H1 (cell line): ENCODE results near the gene SESN1. TPM values are rescaled to one million over a fixed set of nuclear protein-coding genes. Genes with fewer than 3 reads are reported as not detected.

Experiments
- CTCF ChIA-PET: fragments of 300-600 bp; sonication (Branson Sonifier 250); formaldehyde crosslinking; loops from one replicate; lab custom pipeline; 2021; ENCODE audit not compliant: partially characterized antibody; lab: Charles Lee
- POLR2A ChIA-PET: fragments of 300-600 bp; sonication (Branson Sonifier 250); formaldehyde crosslinking; loops from one replicate; lab custom pipeline; 2021; ENCODE audit warnings: inconsistent platforms; ENCODE audit not compliant: partially characterized antibody; lab: Charles Lee
- DNase-seq, 2 experiments: peaks; one replicate each; pipeline versions ENCODE4 v3.0.0 to v3.0.0-alpha.2; 2010 to 2022; ENCODE audit warnings: low spot score in 2 of 2, low read depth in 1 of 2, mixed read lengths in 1 of 2
- FAIRE-seq: peaks from 2 replicates; lab custom pipeline; 2011; peaks lifted over from hg19 to GRCh38; lab: Jason Lieb, UNC
- H2AFZ ChIP-seq: 2 replicates; pipeline ENCODE4 v1.8.1; 2012; ENCODE audit warnings: low read length, inconsistent platforms
- H2AK5ac ChIP-seq: 2 replicates; pipeline ENCODE4 v1.6.1; 2013; ENCODE audit warnings: low read depth, low read length
- H2BK120ac ChIP-seq: replicated peaks from 2 replicates; pipeline ENCODE3; 2013; ENCODE audit warnings: low read depth, low read length, inconsistent platforms
- H2BK12ac ChIP-seq: 2 replicates; pipeline ENCODE4 v1.6.1; 2013; ENCODE audit warnings: low read depth, low read length
- H2BK15ac ChIP-seq: 2 replicates; pipeline ENCODE4 v1.6.1; 2013; ENCODE audit warnings: low read length
- H2BK20ac ChIP-seq: 2 replicates; pipeline ENCODE4 v1.6.1; 2013; ENCODE audit warnings: low read length
- H2BK5ac ChIP-seq: 2 replicates; pipeline ENCODE4 v1.6.1; 2013; ENCODE audit warnings: low read depth, low read length
- H3K14ac ChIP-seq: 2 replicates; pipeline ENCODE4 v1.6.1; 2013; ENCODE audit warnings: inconsistent platforms; ENCODE audit not compliant: insufficient read length
- H3K18ac ChIP-seq: 2 replicates; pipeline ENCODE4 v1.6.1; 2013; ENCODE audit warnings: low read length; ENCODE audit errors: extremely low read depth
- H3K23ac ChIP-seq: 2 replicates; pipeline ENCODE4 v1.6.1; 2013; ENCODE audit warnings: inconsistent platforms; ENCODE audit not compliant: insufficient read length
- H3K23me2 ChIP-seq: 2 replicates; pipeline ENCODE4 v1.6.1; 2013; ENCODE audit warnings: low read depth, low read length
- H3K27ac ChIP-seq: 2 replicates; pipeline ENCODE4 v1.6.1; 2011; ENCODE audit warnings: low read depth, low read length, inconsistent platforms
- H3K27me3 ChIP-seq, 4 experiments: replicated peaks in 1 of 4; 1 replicate in 1 of 4; 2 replicates in 3 of 4; pipeline versions ENCODE4 v1.6.1 to v1.8.1; 2011 to 2013; ENCODE audit warnings: low read length in 3 of 4, mild to moderate bottlenecking in 3 of 4, inconsistent platforms in 2 of 4, mixed read lengths in 2 of 4, moderate library complexity in 1 of 4; ENCODE audit not compliant: control insufficient read depth in 3 of 4, insufficient read depth in 3 of 4; ENCODE audit errors: extremely low read depth in 1 of 4
- H3K36me3 ChIP-seq, 4 experiments: 2 replicates each; pipeline versions ENCODE4 v1.6.1 to v1.8.1; 2011 to 2013; ENCODE audit warnings: mild to moderate bottlenecking in 4 of 4, low read length in 3 of 4, moderate library complexity in 2 of 4, control low read depth in 1 of 4, inconsistent platforms in 1 of 4; ENCODE audit not compliant: insufficient read depth in 4 of 4, control insufficient read depth in 2 of 4
- H3K4ac ChIP-seq: replicated peaks from 2 replicates; pipeline ENCODE3; 2013; ENCODE audit warnings: low read length, low read depth, mixed read lengths, inconsistent platforms; ENCODE audit not compliant: insufficient read length
- H3K4me1 ChIP-seq, 4 experiments: replicated peaks in 1 of 4; 1 replicate in 1 of 4; 2 replicates in 3 of 4; pipeline versions ENCODE4 v1.6.1 to v1.8.1; 2011 to 2013; ENCODE audit warnings: low read length in 3 of 4, inconsistent platforms in 2 of 4, mixed read lengths in 1 of 4; ENCODE audit not compliant: insufficient read depth in 4 of 4, control insufficient read depth in 3 of 4
- H3K4me2 ChIP-seq, 2 experiments: 2 replicates each; pipeline versions ENCODE4 v1.6.1 to v1.8.1; 2011 to 2013; ENCODE audit warnings: low read depth in 2 of 2, low read length in 2 of 2, control low read depth in 1 of 2, inconsistent platforms in 1 of 2, mild to moderate bottlenecking in 1 of 2; ENCODE audit not compliant: insufficient read depth in 1 of 2
- H3K4me3 ChIP-seq, 4 experiments: fragments of 200-600, 300-600 bp in 1 of 4; sonication (generic), shearing (Covaris generic), sonication (Bioruptor Twin) in 1 of 4; 2 replicates each; pipeline versions ENCODE4 v1.5.1 to v1.8.1; 2011 to 2016; ENCODE audit warnings: low read length in 4 of 4, low read depth in 3 of 4, control low read depth in 2 of 4, inconsistent platforms in 2 of 4, mild to moderate bottlenecking in 2 of 4, mixed read lengths in 1 of 4, moderate library complexity in 1 of 4; ENCODE audit not compliant: insufficient read depth in 2 of 4; ENCODE audit errors: extremely low read depth in 1 of 4
- H3K56ac ChIP-seq: replicated peaks from 2 replicates; pipeline ENCODE3; 2013; ENCODE audit warnings: low read depth, mild to moderate bottlenecking, mixed read lengths, low read length, inconsistent platforms; ENCODE audit not compliant: insufficient read length
- H3K79me1 ChIP-seq: 2 replicates; pipeline ENCODE4 v1.6.1; 2013; ENCODE audit warnings: low read depth, low read length, control low read depth
- H3K79me2 ChIP-seq, 2 experiments: 2 replicates each; pipeline versions ENCODE4 v1.6.1 to v1.8.1; 2012 to 2013; ENCODE audit warnings: low read length in 2 of 2, mild to moderate bottlenecking in 2 of 2, inconsistent platforms in 1 of 2; ENCODE audit not compliant: insufficient read depth in 2 of 2, control insufficient read depth in 1 of 2
- H3K9ac ChIP-seq, 4 experiments: replicated peaks in 1 of 4; 1 replicate in 1 of 4; 2 replicates in 3 of 4; pipeline versions ENCODE4 v1.6.1 to v1.8.1; 2011 to 2013; ENCODE audit warnings: low read depth in 3 of 4, low read length in 3 of 4, control low read depth in 2 of 4, mild to moderate bottlenecking in 2 of 4, moderate library complexity in 2 of 4, inconsistent platforms in 1 of 4; ENCODE audit errors: extremely low read depth in 1 of 4
- H3K9me3 ChIP-seq, 2 experiments: 2 replicates each; pipeline versions ENCODE4 v1.6.1 to v1.8.1; 2012 to 2013; ENCODE audit warnings: mild to moderate bottlenecking in 2 of 2, moderate library complexity in 2 of 2, control low read depth in 1 of 2, inconsistent platforms in 1 of 2, low read depth in 1 of 2, low read length in 1 of 2, mixed read lengths in 1 of 2; ENCODE audit not compliant: insufficient read depth in 2 of 2
- H4K20me1 ChIP-seq, 2 experiments: replicated peaks in 1 of 2; 2 replicates each; pipeline versions ENCODE3 to v1.8.1; 2011 to 2013; ENCODE audit warnings: inconsistent platforms in 2 of 2, low read length in 2 of 2, mild to moderate bottlenecking in 1 of 2; ENCODE audit not compliant: insufficient read depth in 2 of 2, control insufficient read depth in 1 of 2
- H4K5ac ChIP-seq: 2 replicates; pipeline ENCODE4 v1.6.1; 2013; ENCODE audit warnings: low read length, low read depth, mixed read lengths, inconsistent platforms; ENCODE audit not compliant: insufficient read length
- H4K8ac ChIP-seq: 2 replicates; pipeline ENCODE4 v1.8.0; 2013; ENCODE audit warnings: mild to moderate bottlenecking, moderate library complexity, low read length, inconsistent platforms; ENCODE audit not compliant: insufficient read depth; ENCODE audit errors: extremely low read depth
- H4K91ac ChIP-seq: replicated peaks from 2 replicates; pipeline ENCODE3; 2013; ENCODE audit warnings: low read length, mixed read lengths, inconsistent platforms; ENCODE audit not compliant: insufficient read length
- BACH1 ChIP-seq: IDR thresholded peaks from 2 replicates; pipeline ENCODE4 v1.6.1; 2012; ENCODE audit warnings: low read length, improper control_type of control experiment
- GABPA ChIP-seq: IDR thresholded peaks from 2 replicates; pipeline ENCODE4 v1.6.1; 2011; ENCODE audit warnings: mild to moderate bottlenecking, low read length, moderate library complexity, borderline replicate concordance; ENCODE audit not compliant: insufficient read depth
- HDAC2 ChIP-seq, 2 experiments: fragments of 300-600 bp in 1 of 2; sonication (generic) in 1 of 2; IDR thresholded peaks; 2 replicates each; pipeline ENCODE4 v1.6.1; 2011 to 2012; ENCODE audit warnings: low read depth in 2 of 2, low read length in 2 of 2, mild to moderate bottlenecking in 2 of 2, moderate library complexity in 2 of 2, borderline replicate concordance in 1 of 2, inconsistent platforms in 1 of 2
- KDM5A ChIP-seq: fragments of 200-600 bp; IDR thresholded peaks from 2 replicates; pipeline ENCODE4 v1.7.1; 2012; ENCODE audit warnings: mild to moderate bottlenecking, low read length, inconsistent platforms, mixed read lengths
- NANOG ChIP-seq: IDR thresholded peaks from 2 replicates; pipeline ENCODE4 v1.6.1; 2011; ENCODE audit warnings: low read length, low read depth, mild to moderate bottlenecking, inconsistent platforms; ENCODE audit not compliant: insufficient read depth, poor library complexity, severe bottlenecking
- RAD21 ChIP-seq, 2 experiments: IDR thresholded peaks in 1 of 2; conservative IDR thresholded peaks in 1 of 2; 2 replicates each; pipeline ENCODE4 v1.6.1; 2011; ENCODE audit warnings: low read depth in 2 of 2, low read length in 2 of 2, improper control_type of control experiment in 1 of 2, inconsistent platforms in 1 of 2, mild to moderate bottlenecking in 1 of 2, moderate library complexity in 1 of 2
- SAP30 ChIP-seq: fragments of 300-600 bp; sonication (generic); IDR thresholded peaks from 2 replicates; pipeline ENCODE4 v1.7.1; 2012; ENCODE audit warnings: low read length, moderate library complexity, mild to moderate bottlenecking, inconsistent platforms; ENCODE audit not compliant: insufficient read depth, insufficient replicate concordance
- WGBS, 2 experiments: shearing (Covaris generic) in 1 of 2; methylation state at CpG; one replicate each; pipeline versions ENCODE4 v1.1.6 to v1.1.7; 2013 to 2015; ENCODE audit warnings: low lambda C conversion rate in 2 of 2, mixed read lengths in 2 of 2, inconsistent platforms in 1 of 2, low coverage in 1 of 2, missing lambda C conversion rate in 1 of 2; ENCODE audit not compliant: insufficient replicate concordance in 2 of 2, insufficient coverage in 1 of 2, insufficient read length in 1 of 2; ENCODE audit errors: extremely low coverage in 1 of 2, missing lambda C conversion rate in 1 of 2; 5-methylcytosine and 5-hydroxymethylcytosine counted together
- polyA plus RNA-seq, 7 experiments: library from polyadenylated mRNA; depleted of rRNA in 3 of 7; stranded (reverse) in 5 of 7; unstranded in 2 of 7; fragments of >200 nt in 5 of 7; fragments of 200-250 nt in 2 of 7; gene quantifications; 1 replicate in 5 of 7; 2 replicates in 1 of 7; 4 replicates in 1 of 7; pipeline versions ENCODE4 v1.2.1 to v1.2.3, GENCODE V29; 2011 to 2013; ENCODE audit warnings: missing spikeins in 2 of 7, mixed read lengths in 2 of 7
- total RNA-seq: library from RNA; stranded (reverse); fragmentation: NEBNext Ultra II Directional; extraction: Animal tissue kit (Norgen Biotek cat#: 25700); gene quantifications from 2 replicates; pipeline ENCODE4 v1.2.1, GENCODE V29; 2021

SESN1 gene
- total and polyA plus RNA-seq, 2 of the 8 experiments (the other 6 are each of a cell fraction or from before 2014, with no cell fraction given), result 12.8 to 15.6 TPM

DNA sequence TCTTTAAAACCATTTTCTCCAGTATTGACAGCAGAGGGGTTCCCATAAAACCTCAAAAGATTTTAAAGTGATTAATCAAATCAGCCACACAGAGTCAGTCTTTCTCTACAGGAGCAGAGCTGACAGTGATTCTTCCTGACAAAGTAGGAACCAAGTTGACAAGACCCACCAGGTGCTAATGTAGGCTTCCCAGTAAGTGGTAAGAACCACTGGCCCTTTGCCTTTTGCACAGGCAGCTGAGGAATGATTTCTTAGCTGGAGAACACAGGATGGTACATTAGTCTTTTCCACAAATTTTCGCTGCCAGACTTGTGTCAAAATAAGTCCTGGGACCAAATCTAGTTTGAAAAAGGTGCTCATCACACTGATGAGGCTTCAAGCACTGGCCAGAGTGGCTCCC, 150.6 kb downstream of the SESN1 start:
- H3K23ac ChIP-seq, result no peak overlapping the region
- H3K23me2 ChIP-seq, result no peaks in the 10 kb centered on the region
- H2AFZ ChIP-seq, result no peak overlapping the region
- DNase-seq (no peak), FAIRE-seq (no peak)
- no peak overlapping the region for H2BK5ac ChIP-seq
- H4K5ac ChIP-seq, result no peak overlapping the region
- H3K36me3 ChIP-seq, result no peaks in the 10 kb centered on the region
- no peaks in the 10 kb centered on the region for H4K20me1 ChIP-seq
- no peak overlapping the region for H2AK5ac ChIP-seq
- no peak overlapping the region for H3K56ac ChIP-seq
- no peak overlapping the region for H4K91ac ChIP-seq
- no peak for TF ChIP-seq SAP30
- TF ChIP-seq BACH1, result no peak
- TF ChIP-seq GABPA, result no peak
- TF ChIP-seq NANOG, result no peak
- no peak for TF ChIP-seq KDM5A
- TF ChIP-seq HDAC2 (IDR thresholded peaks at IDR 0.05; ENCODE audit: borderline replicate concordance in 1 of 2, low read depth in 2 of 2, low read length in 2 of 2), result no peak
- TF ChIP-seq RAD21 (IDR thresholded peaks at IDR 0.05 in 1 of 2, conservative IDR thresholded peaks at IDR 0.05 in 1 of 2; ENCODE audit: low read depth in 2 of 2, low read length in 2 of 2), result peak in 1 of 2 experiments; percentile 19; a peak in 2 of 4 replicates
- 75% methylated on average over 1 of the region's 1 CpG; no CpG with 5 or more reads in 1 of the 2 experiments for WGBS, 2 experiments
- no peak overlapping the region for H3K14ac ChIP-seq
- no peak overlapping the region for H2BK20ac ChIP-seq
- H3K27ac ChIP-seq, result no peak overlapping the region
- H3K79me2 ChIP-seq, result no peaks in the 10 kb centered on the region
- H2BK12ac ChIP-seq, result no peak overlapping the region
- no peak overlapping the region for H2BK15ac ChIP-seq
- no peak overlapping the region for H3K4me2 ChIP-seq
- no peaks in the 10 kb centered on the region for H3K9me3 ChIP-seq
- H3K79me1 ChIP-seq, result no peaks in the 10 kb centered on the region
- POLR2A ChIA-PET, result interaction anchor here (1.7 kb wide), 1 partner anchor 11 kb away, joined by 5 read pairs; no protein-coding TSS in a partner anchor
- H3K27me3 ChIP-seq, result no peaks in the 10 kb centered on the region
- no peak overlapping the region for H3K18ac ChIP-seq
- CTCF ChIA-PET, result interaction anchor here (0.7 to 1.8 kb wide), 4 partner anchors 12 to 129 kb away, joined by 3 to 5 read pairs (median 4); no protein-coding TSS in a partner anchor
- H3K4me3 ChIP-seq, result no peak overlapping the region
- H2BK120ac ChIP-seq, result no peak overlapping the region
- H4K8ac ChIP-seq, result no peak overlapping the region
- no peak overlapping the region for H3K4ac ChIP-seq
- H3K4me1 ChIP-seq, result peaks cover 0 to 3% (median 2%) of the 10 kb centered on the region in 4 experiments; a peak in 6 of 7 replicates
- H3K9ac ChIP-seq, result no peak overlapping the region
